ENCODE measurements around the gene GPBP1L1.

- no peak for TF ChIP-seq MEF2A (IDR thresholded peaks at IDR 0.05; ENCODE audit: borderline replicate concordance, low read depth)
- TF ChIP-seq CTCF (IDR thresholded peaks at IDR 0.05) = no peak
These were observed 382 bp downstream of the GPBP1L1 start for GRCh38 chr1:45686015-45686287.
